ENCODE measurements around the gene CDC20B.
"Not testable (repeated sequence)": the region's sequence is repeated elsewhere in the genome, so short reads cannot be mapped to it uniquely, and the experiment has no call there.

The CDC20B gene

DNA sequence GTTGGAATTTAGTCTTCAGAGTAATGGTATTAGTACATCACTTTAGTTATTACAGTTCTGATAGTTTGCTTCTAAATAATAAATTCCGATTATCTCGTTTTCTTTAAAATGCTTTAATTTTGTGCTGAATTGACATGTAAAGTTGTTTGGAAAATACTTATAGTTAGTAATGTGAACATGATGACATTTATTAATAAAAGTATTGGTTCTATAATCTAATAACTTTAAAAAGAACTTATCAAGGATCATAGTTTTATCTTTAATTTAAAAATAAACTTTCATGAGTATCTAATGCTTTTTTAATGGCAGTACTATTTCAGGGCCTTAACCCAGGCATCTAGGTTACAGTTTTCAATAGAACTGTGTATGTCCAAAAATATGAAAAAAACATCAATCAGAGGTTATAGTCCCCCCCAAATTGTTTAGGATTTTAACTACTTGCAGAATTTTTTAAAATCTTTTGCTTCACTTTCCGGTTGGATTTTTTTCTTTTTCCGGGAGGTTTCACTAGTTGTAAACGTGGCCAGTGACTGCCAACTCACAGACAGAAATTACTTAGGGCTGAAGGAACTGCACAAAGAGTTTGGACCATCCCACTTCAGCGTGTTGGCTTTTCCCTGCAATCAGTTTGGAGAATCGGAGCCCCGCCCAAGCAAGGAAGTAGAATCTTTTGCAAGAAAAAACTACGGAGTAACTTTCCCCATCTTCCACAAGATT, 12.3 kb downstream of the CDC20B start:
- peak; percentile 96 for DNase-seq

GRCh38 chr5:55159763-55160492, 13.0 kb downstream of the CDC20B start, which contains the start of gene GPX8:
Gene GPX8 (plus strand): TSS chr5:55160171. CDS start chr5:55160193, 22 bp downstream.
- DNase-seq = peak; percentile 91

DNA sequence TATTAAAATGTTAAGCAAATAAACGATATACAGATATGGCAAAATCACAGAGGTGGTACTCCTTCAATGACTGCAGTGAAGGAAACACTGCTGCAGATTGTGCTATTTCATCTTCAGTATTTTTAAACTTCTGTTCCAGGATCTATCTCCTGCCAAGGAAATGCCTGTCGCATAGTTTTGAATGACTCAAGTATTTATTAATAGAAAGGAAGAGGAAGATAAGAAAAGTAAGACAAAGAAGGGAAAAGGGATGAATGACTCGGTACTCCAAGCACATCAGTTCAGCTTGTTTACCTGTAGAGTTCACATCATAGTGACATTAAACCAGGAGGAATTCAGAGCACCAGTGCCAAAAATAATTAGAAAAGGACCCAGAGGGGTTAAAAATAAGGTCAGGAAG, 18.1 kb downstream of the CDC20B start:
- peak; percentile 76 for DNase-seq

- peak; percentile 81 for DNase-seq
Measured at GRCh38 chr5:55151923-55152842, 20.8 kb downstream of the CDC20B start.

GRCh38 chr5:55149308-55149795, 23.6 kb downstream of the CDC20B start:
- DNase-seq = no peak

DNA sequence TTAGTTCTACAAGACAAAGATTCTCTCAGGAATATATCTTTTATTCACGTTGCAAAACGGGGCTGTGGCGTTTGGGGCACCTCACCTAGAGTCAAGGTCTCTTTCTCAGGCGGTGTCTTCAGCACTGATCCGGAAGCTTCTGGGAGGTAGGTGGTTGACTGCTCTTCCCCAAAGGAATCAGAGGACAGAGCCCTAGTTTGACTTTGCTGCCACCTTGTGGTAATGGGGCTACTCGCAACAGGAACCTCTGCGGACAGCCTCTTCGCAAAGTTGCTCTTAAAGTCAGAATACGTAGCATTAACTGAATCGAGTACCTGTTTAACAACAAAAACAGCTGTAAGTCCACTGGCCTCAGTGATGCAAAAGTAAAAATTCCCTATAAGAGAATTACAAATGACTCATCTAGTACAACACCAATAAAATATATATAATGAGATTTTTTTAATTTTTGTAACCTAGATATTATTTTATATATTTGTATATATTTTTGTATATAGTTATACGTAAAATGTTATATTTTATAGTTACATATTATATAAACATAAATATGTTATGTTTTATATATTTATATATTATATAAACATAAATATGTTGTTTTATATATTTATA, 26.3 kb downstream of the CDC20B start:
- peak; percentile 67 for DNase-seq

- DNase-seq = no peak
Measured at GRCh38 chr5:55146080-55146479, 26.9 kb downstream of the CDC20B start.

GRCh38 chr5:55143624-55144023, 29.4 kb downstream of the CDC20B start:
- no peak for DNase-seq

DNA sequence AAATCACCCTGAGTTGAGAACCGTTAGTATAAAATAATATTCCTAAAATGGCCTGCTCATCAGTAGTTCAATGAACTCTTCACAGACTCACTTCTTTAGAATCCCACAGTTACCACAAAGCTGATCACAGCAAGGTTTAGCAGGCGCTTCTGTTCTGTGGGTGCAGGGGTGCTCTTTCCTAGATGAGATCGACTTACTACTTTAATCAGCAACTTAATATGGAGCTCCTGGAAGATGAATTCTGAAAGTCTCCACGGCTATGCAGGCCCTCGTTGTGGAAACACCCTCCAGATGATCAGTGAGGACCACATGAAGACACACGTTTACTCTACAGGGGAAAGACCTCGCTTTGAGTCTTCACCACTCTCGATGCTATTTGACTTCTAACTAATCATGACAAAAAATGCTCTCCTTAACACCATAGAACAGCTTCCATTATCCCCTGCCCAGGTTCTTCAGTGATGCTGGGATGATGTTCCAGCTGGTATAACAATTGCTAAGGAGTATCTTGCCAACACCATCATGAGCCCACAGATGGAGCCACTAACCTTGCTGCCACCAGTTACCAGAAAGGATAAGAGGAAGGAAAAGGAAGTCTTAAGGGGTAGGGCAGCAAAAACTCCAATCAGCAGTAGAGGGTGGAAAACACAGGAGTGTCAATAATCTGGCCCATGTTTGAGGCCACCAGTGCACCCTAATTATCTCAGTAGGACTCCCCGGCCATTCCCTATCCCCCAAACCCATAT, 30.9 kb downstream of the CDC20B start:
- no peak for DNase-seq

GRCh38 chr5:55140908-55141665, 31.9 kb downstream of the CDC20B start:
- no peak for DNase-seq

DNA sequence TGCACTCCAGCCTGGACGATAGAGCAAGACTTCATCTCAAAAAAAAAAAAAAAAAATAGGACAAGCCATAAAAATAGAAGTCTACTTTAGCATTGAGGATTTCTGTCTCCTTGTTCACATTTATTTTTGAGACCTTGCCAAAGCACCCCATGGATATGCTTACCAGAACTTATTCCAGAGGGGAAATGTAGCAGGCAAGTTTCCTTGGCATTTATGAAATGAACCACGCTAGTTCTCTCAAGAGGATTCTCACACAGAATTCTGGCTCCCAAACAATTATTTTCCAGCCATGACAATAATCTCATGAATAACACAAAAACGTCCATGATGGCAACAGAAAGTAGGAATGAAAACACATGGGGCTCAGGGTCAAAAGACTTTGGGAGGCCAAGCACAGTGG, 36.5 kb downstream of the CDC20B start:
- no peak for DNase-seq

DNA sequence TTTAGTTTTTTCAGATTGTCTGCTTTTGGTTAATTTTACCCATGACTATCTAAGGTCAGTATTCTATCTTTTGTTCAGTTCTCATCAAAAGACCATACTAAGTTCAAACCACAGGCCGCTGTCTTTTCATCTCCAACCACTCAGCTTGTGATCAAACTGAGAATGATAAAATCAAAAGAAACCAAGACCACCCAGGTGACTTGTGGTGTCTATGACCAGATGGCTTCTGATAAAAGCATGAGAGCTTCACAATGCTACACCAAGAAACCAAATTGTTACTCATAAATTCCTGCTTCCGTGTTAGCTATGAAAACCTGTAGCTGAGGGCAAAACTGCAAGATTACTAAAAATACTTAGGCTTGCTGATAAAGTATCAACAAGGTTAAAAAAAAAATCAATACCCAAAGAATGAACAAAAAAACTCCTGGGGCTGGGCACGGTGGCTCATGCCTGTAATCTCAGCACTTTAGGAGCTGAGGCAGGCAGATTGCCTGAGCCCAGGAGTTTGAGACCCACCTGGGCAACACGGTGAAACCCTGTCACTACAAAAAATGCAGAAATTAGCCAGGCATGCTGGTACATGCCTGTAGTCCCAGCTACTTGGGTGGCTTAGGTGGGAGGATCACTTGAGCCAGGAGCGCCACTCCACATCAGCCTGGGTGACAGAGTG, 38.8 kb downstream of the CDC20B start:
- no peak for DNase-seq

- no peak for DNase-seq
Measured at GRCh38 chr5:55123365-55123764, 49.6 kb downstream of the CDC20B start.

DNA sequence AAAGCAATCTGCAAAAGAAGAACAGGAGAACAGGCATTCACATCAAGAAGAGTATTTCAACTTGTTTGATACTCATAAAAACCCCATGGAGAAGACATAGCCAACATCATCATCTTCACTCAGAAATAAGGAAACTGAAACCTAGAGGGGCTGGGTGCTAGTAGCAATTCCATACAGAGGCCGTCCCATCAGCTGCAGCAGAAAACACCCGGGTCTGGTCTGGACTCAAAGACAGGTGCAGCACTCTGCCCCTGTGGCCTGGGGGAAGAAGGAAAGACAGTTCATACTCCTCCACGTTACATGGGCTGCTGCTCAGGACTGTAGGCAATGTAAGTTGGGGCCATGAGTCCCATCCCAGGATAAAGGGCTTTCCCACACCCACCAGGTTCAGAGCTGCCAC, 58.9 kb downstream of the CDC20B start:
- no peak for DNase-seq

DNA sequence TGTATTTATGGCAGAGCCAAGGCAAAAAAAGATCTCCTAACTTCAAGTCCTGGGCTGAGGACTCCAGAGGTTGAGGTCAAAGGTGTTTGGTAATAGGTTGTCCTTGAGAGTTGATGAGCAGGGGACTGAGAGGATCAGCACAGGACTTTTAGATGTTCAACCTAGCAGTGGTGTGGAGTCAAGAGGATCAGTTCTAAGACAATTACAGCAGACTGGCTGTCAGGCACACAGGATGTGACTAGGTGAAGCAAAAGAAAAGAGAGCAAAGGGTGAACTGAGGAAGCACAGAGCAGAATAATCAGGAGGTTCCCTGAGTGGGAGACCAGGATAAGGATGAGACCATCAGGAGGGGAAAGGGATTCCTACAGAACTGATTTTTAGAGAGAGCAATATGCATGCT, 59.6 kb downstream of the CDC20B start:
- DNase-seq = no peak

DNA sequence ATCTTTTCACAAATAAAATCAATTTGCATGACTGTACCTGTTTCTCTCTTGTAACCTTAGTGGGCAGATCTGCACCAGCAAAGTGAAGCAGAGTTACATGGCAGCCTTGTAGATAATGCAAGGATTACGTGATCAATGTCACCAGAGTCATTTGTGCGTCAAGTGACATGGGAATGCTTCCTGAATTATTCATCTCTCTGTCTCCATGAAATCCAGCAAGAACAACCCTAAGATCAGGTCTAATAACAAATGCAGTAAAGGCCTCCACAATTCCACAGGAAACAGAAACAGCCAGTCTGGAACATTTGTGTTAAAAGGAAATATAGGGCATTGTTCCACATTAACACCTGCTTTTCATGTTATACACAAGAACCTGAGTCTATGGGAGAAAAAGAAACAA, 62.8 kb downstream of the CDC20B start:
- DNase-seq = no peak

- DNase-seq = peak; percentile 7
Measured at GRCh38 chr5:55108661-55109060, 64.3 kb downstream of the CDC20B start.

GRCh38 chr5:55105976-55106375, 67.0 kb downstream of the CDC20B start:
- DNase-seq = not testable (repeated sequence)

GRCh38 chr5:55104946-55105701, 67.9 kb downstream of the CDC20B start:
- DNase-seq = no peak

All from HCEC 1CT (cell line).